Measurements from ENCODE around the gene SMYD3. TPM values are rescaled to one million over a fixed set of nuclear protein-coding genes. Genes with fewer than 3 reads are reported as not detected.

SMYD3 gene
- total RNA-seq, 1 experiment from 2014 or later, result 17.4 TPM

DNA sequence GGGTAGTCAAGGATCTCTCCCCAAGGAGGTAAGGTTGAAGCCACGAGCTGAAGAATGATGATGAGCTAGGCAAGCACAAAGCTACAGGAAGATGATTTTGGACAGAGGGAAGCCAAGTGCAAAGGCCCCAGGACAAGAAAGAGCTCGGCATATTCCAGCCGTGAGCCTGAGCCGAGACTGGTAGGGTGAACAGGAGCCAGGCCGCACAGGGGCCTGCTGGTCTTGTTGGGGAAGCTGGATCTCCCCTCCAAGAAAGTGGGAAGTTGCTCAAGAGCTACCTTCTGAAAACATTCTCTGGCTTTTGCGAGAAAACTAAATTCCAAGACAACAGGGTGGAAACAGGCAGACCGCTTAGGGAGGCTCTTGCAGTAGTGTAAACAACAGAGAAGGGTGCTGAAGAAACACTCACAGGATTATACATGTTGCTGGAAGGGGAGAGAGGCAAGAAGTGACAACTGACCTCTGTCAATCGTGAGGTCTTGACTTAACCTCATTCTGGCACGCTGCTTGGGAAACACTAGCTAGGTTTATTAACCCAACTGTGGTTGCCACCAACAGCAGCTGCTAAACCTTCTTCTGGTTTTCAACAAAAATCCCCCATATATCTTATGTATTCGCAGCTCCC lies 625.2 kb downstream of the SMYD3 start:
- intact Hi-C loops (cut with micrococcal nuclease; ENCODE audit: unreplicated experiment) (no loop called here), in situ Hi-C loops (cut with HindIII; ENCODE audit: low pct_unique_long_range_greater_than_20kb, low sequenced_read_pairs) (no loop called here)
- no peaks in the 10 kb centered on the region for H3K4me1 ChIP-seq (ENCODE audit: control insufficient read depth, insufficient read depth, low read length)
- ATAC-seq, result no peak
- no peaks in the 10 kb centered on the region for H3K9me3 ChIP-seq (ENCODE audit: control insufficient read depth, insufficient read depth, low read depth, low read length)
- DNase-seq (ENCODE audit: low read depth, low spot score), result no peak
- H3K4me3 ChIP-seq (ENCODE audit: low read depth in 2 of 2, low read length in 2 of 2), result no peak overlapping the region
- ChIA-PET CTCF (no interaction called here), POLR2A (no interaction called here)
- H3K27ac ChIP-seq (ENCODE audit: low read length), result no peak overlapping the region
- TF ChIP-seq SIN3A (IDR thresholded peaks at IDR 0.05; ENCODE audit: borderline replicate concordance, insufficient read depth, low read depth, low read length) (no peak), POLR2AphosphoS5 (IDR thresholded peaks at IDR 0.05; ENCODE audit: low read depth, low read length) (no peak), TCF7L2 (IDR thresholded peaks at IDR 0.05; ENCODE audit: low read depth, low read length) (no peak)
- TF ChIP-seq, protein P1, sequence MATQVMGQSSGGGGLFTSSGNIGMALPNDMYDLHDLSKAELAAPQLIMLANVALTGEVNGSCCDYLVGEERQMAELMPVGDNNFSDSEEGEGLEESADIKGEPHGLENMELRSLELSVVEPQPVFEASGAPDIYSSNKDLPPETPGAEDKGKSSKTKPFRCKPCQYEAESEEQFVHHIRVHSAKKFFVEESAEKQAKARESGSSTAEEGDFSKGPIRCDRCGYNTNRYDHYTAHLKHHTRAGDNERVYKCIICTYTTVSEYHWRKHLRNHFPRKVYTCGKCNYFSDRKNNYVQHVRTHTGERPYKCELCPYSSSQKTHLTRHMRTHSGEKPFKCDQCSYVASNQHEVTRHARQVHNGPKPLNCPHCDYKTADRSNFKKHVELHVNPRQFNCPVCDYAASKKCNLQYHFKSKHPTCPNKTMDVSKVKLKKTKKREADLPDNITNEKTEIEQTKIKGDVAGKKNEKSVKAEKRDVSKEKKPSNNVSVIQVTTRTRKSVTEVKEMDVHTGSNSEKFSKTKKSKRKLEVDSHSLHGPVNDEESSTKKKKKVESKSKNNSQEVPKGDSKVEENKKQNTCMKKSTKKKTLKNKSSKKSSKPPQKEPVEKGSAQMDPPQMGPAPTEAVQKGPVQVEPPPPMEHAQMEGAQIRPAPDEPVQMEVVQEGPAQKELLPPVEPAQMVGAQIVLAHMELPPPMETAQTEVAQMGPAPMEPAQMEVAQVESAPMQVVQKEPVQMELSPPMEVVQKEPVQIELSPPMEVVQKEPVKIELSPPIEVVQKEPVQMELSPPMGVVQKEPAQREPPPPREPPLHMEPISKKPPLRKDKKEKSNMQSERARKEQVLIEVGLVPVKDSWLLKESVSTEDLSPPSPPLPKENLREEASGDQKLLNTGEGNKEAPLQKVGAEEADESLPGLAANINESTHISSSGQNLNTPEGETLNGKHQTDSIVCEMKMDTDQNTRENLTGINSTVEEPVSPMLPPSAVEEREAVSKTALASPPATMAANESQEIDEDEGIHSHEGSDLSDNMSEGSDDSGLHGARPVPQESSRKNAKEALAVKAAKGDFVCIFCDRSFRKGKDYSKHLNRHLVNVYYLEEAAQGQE (IDR thresholded peaks at IDR 0.05; ENCODE audit: insufficient read depth in 1 of 2, low read depth in 2 of 2, low read length in 1 of 2), result no peak
- TF ChIP-seq, protein P2, sequence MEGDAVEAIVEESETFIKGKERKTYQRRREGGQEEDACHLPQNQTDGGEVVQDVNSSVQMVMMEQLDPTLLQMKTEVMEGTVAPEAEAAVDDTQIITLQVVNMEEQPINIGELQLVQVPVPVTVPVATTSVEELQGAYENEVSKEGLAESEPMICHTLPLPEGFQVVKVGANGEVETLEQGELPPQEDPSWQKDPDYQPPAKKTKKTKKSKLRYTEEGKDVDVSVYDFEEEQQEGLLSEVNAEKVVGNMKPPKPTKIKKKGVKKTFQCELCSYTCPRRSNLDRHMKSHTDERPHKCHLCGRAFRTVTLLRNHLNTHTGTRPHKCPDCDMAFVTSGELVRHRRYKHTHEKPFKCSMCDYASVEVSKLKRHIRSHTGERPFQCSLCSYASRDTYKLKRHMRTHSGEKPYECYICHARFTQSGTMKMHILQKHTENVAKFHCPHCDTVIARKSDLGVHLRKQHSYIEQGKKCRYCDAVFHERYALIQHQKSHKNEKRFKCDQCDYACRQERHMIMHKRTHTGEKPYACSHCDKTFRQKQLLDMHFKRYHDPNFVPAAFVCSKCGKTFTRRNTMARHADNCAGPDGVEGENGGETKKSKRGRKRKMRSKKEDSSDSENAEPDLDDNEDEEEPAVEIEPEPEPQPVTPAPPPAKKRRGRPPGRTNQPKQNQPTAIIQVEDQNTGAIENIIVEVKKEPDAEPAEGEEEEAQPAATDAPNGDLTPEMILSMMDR (IDR thresholded peaks at IDR 0.05), result no peak
- BruUV-seq (replicated peaks), result no TSS peak
- no peaks in the 10 kb centered on the region for H3K36me3 ChIP-seq (ENCODE audit: control insufficient read depth, insufficient read depth, low read length)
- no peaks in the 10 kb centered on the region for H3K27me3 ChIP-seq (ENCODE audit: control insufficient read depth, insufficient read depth, low read length)

DNA sequence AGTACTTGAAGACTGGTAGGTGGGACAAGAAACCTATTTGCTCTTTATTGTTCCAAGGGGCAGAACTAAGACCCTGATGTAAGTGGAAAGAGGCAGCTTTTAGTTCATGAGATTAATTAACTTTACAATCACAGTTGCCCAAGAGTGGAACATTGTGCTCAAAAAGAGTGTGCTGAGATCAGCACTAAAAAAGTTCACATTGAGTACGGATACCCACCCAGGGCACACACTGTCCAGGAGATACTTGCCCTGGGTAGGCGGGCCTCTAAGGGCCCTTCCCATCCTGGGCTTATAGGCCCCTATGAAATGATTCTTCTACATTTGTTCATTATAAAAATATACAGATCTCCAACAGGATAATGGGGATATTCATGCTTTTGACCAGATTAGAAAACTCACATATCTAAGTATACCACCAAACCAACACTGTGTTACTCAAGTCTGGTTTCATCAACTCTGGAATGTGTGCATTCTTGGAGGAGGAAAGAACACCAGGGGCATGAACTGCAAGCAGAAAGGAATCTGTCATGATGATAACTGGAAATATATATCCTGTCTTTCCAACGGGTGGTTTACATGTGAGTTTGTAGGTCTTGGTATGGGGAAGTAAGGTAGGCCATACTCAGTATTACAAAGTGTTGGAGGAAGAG lies 626.2 kb downstream of the SMYD3 start:
- CTCF ChIA-PET, result no interaction called here
- Histone ChIP-seq H3K4me3 (ENCODE audit: low read depth in 2 of 2, low read length in 2 of 2) (no peak overlapping the region), H3K27me3 (ENCODE audit: control insufficient read depth, insufficient read depth, low read length) (no peaks in the 10 kb centered on the region), H3K27ac (ENCODE audit: low read length) (no peak overlapping the region), H3K36me3 (ENCODE audit: control insufficient read depth, insufficient read depth, low read length) (no peaks in the 10 kb centered on the region), H3K9me3 (ENCODE audit: control insufficient read depth, insufficient read depth, low read depth, low read length) (no peaks in the 10 kb centered on the region), H3K4me1 (ENCODE audit: control insufficient read depth, insufficient read depth, low read length) (no peaks in the 10 kb centered on the region)
- intact Hi-C loops (cut with micrococcal nuclease; ENCODE audit: unreplicated experiment), result no loop called here
- in situ Hi-C loops (cut with HindIII; ENCODE audit: low pct_unique_long_range_greater_than_20kb, low sequenced_read_pairs), result no loop called here
- DNase-seq (ENCODE audit: low read depth, low spot score) (no peak), ATAC-seq (no peak)
- TF ChIP-seq, protein P1 (IDR thresholded peaks at IDR 0.05; ENCODE audit: insufficient read depth in 1 of 2, low read depth in 2 of 2, low read length in 1 of 2), result no peak
- no peak for TF ChIP-seq TCF7L2 (IDR thresholded peaks at IDR 0.05; ENCODE audit: low read depth, low read length)
- BruUV-seq (replicated peaks), result no TSS peak
- POLR2A ChIA-PET, result no interaction called here

All from Panc1 (cell line).